ENCODE measurements around the gene ITGA6. TPM values are rescaled to one million over a fixed set of nuclear protein-coding genes. Genes with fewer than 3 reads are reported as not detected.

The ITGA6 gene
- total and polyA plus RNA-seq, 2 donors (not counting 1 experiment from before 2014, with no cell fraction given): 6.4 to 19.8 TPM

DNA sequence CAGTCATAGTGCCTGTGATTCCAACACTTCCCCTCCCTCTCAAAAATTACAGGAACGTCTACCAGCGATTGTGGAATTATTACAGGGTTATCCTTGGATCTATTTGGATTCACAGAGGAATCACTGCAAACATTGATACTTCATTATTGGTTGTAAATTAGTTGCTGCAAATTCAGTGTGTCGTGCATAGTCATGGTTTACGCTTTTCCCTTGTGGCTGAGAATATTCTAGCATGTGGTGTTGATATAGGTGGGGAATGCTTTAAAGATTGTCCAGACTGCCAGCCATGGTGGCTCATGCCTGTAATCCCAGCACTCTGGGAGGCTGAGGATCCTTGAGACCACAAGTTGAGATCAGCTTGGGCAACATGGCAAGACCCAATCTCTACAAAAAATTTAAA, 79.8 kb downstream of the ITGA6 start:
- H3K79me2 ChIP-seq (ENCODE audit: control insufficient read depth, insufficient read depth, low read length): no peaks in the 10 kb centered on the region
- no peak overlapping the region for H2AFZ ChIP-seq (ENCODE audit: low read length)
- no peak overlapping the region for H3K4me3 ChIP-seq (replicated peaks in 1 of 4; ENCODE audit: control extremely low read depth in 1 of 4, insufficient read depth in 1 of 4, low read depth in 3 of 4, low read length in 4 of 4)
- H3K27ac ChIP-seq (ENCODE audit: insufficient read depth, low read length): no peak overlapping the region
- peaks cover 1% of the 10 kb centered on the region for H3K36me3 ChIP-seq (ENCODE audit: control insufficient read depth, insufficient read depth, low read length)
- H3K4me1 ChIP-seq (ENCODE audit: control insufficient read depth, extremely low read depth, insufficient read depth, low read length): no peaks in the 10 kb centered on the region
- no peaks in the 10 kb centered on the region for H3K27me3 ChIP-seq (ENCODE audit: control insufficient read depth, insufficient read depth, low read length)
- DNase-seq (ENCODE audit: low read depth in 2 of 2): no peak
- no peaks in the 10 kb centered on the region for H4K20me1 ChIP-seq (ENCODE audit: control insufficient read depth, extremely low read depth, insufficient read depth, low read length)
- no peak overlapping the region for H3K4me2 ChIP-seq (ENCODE audit: extremely low read depth, insufficient read depth, low read length)
- no peak overlapping the region for H3K9ac ChIP-seq (ENCODE audit: insufficient read depth, low read length)
- no peaks in the 10 kb centered on the region for H3K9me3 ChIP-seq (ENCODE audit: control insufficient read depth, insufficient read depth, low read depth, low read length)
- no peak for TF ChIP-seq EZH2 (IDR thresholded peaks at IDR 0.05; ENCODE audit: low read length, missing control alignments)

GRCh38 chr2:172510088-172510487, 82.7 kb downstream of the ITGA6 start:
- TF ChIP-seq EZH2 (IDR thresholded peaks at IDR 0.05; ENCODE audit: low read length, missing control alignments) (no peak), CTCF (conservative IDR thresholded peaks at IDR 0.05 in 1 of 2, IDR thresholded peaks at IDR 0.05 in 1 of 2; ENCODE audit: low read depth in 1 of 2, low read length in 2 of 2) (no peak)
- H3K36me3 ChIP-seq (ENCODE audit: control insufficient read depth, insufficient read depth, low read length): no peaks in the 10 kb centered on the region
- no peaks in the 10 kb centered on the region for H4K20me1 ChIP-seq (ENCODE audit: control insufficient read depth, extremely low read depth, insufficient read depth, low read length)
- H3K9me3 ChIP-seq (ENCODE audit: control insufficient read depth, insufficient read depth, low read depth, low read length): no peaks in the 10 kb centered on the region
- no peaks in the 10 kb centered on the region for H3K79me2 ChIP-seq (ENCODE audit: control insufficient read depth, insufficient read depth, low read length)
- H3K4me2 ChIP-seq (ENCODE audit: extremely low read depth, insufficient read depth, low read length): no peak overlapping the region
- H2AFZ ChIP-seq (ENCODE audit: low read length): no peak overlapping the region
- H3K4me3 ChIP-seq (replicated peaks in 1 of 4; ENCODE audit: control extremely low read depth in 1 of 4, insufficient read depth in 1 of 4, low read depth in 3 of 4, low read length in 4 of 4): no peak overlapping the region
- H3K4me1 ChIP-seq (ENCODE audit: control insufficient read depth, extremely low read depth, insufficient read depth, low read length): no peaks in the 10 kb centered on the region
- no peak overlapping the region for H3K9ac ChIP-seq (ENCODE audit: insufficient read depth, low read length)
- DNase-seq (ENCODE audit: low read depth in 2 of 2): no peak
- no peak overlapping the region for H3K27ac ChIP-seq (ENCODE audit: insufficient read depth, low read length)
- H3K27me3 ChIP-seq (ENCODE audit: control insufficient read depth, insufficient read depth, low read length): no peaks in the 10 kb centered on the region

- Histone ChIP-seq H3K27ac (ENCODE audit: insufficient read depth, low read length) (no peak overlapping the region), H3K9ac (ENCODE audit: insufficient read depth, low read length) (no peak overlapping the region), H2AFZ (ENCODE audit: low read length) (no peak overlapping the region), H3K4me3 (replicated peaks in 1 of 4; ENCODE audit: control extremely low read depth in 1 of 4, insufficient read depth in 1 of 4, low read depth in 3 of 4, low read length in 4 of 4) (no peak overlapping the region), H3K36me3 (ENCODE audit: control insufficient read depth, insufficient read depth, low read length) (no peaks in the 10 kb centered on the region), H4K20me1 (ENCODE audit: control insufficient read depth, extremely low read depth, insufficient read depth, low read length) (no peaks in the 10 kb centered on the region), H3K27me3 (ENCODE audit: control insufficient read depth, insufficient read depth, low read length) (no peaks in the 10 kb centered on the region), H3K4me2 (ENCODE audit: extremely low read depth, insufficient read depth, low read length) (no peak overlapping the region), H3K79me2 (ENCODE audit: control insufficient read depth, insufficient read depth, low read length) (no peaks in the 10 kb centered on the region), H3K4me1 (ENCODE audit: control insufficient read depth, extremely low read depth, insufficient read depth, low read length) (no peaks in the 10 kb centered on the region), H3K9me3 (ENCODE audit: control insufficient read depth, insufficient read depth, low read depth, low read length) (no peaks in the 10 kb centered on the region)
- TF ChIP-seq EZH2 (IDR thresholded peaks at IDR 0.05; ENCODE audit: low read length, missing control alignments) (no peak), CTCF (conservative IDR thresholded peaks at IDR 0.05 in 1 of 2, IDR thresholded peaks at IDR 0.05 in 1 of 2; ENCODE audit: low read depth in 1 of 2, low read length in 2 of 2) (no peak)
- DNase-seq (ENCODE audit: low read depth in 2 of 2): no peak
Measured at GRCh38 chr2:172510548-172510947, 83.2 kb downstream of the ITGA6 start.

All from fibroblast of lung (primary cell).